Central memory CD8-positive, alpha-beta T cell (primary cell): ENCODE results near the gene SLC25A22.
A peak's percentile ranks its signal among the peaks of the same experiment; 100 is the strongest.

ENCODE experiments used
- ATAC-seq: fragments of 150-1000 bp; cut with Tn5 transposase; replicated peaks from 2 replicates; pipeline ENCODE4 v1.10.0; 2022; ENCODE audit warnings: mild to moderate bottlenecking, moderate FRiP score, moderate number of reproducible peaks; ENCODE audit not compliant: poor library complexity, severe bottlenecking; ENCODE audit errors: extremely low read depth
- DNase-seq, 2 donors: peaks; one replicate each; pipeline ENCODE4 v3.0.0; 2021; ENCODE audit warnings: low spot score in 2 of 2
- H3K27ac Mint-ChIP-seq: one replicate; pipeline ENCODE4 v1.8.0; 2022; ENCODE audit warnings: low read depth, mild to moderate bottlenecking, moderate library complexity, mixed read lengths
- H3K27me3 Mint-ChIP-seq: one replicate; pipeline ENCODE4 v1.8.0; 2022; ENCODE audit warnings: mixed read lengths
- H3K36me3 Mint-ChIP-seq: one replicate; pipeline ENCODE4 v1.8.0; 2022; ENCODE audit warnings: mild to moderate bottlenecking, moderate library complexity, mixed read lengths; ENCODE audit not compliant: insufficient read depth
- H3K4me1 Mint-ChIP-seq: one replicate; pipeline ENCODE4 v1.8.0; 2022; ENCODE audit warnings: mixed read lengths
- H3K4me3 Mint-ChIP-seq: one replicate; pipeline ENCODE4 v1.8.0; 2022; ENCODE audit warnings: mild to moderate bottlenecking, moderate library complexity, mixed read lengths
- H3K9me3 Mint-ChIP-seq: one replicate; pipeline ENCODE4 v1.8.0; 2022; ENCODE audit warnings: mixed read lengths

Gene SLC25A22

GRCh38 chr11:761526-762108 is 36.5 kb downstream of the SLC25A22 start:
- H3K36me3 Mint-ChIP-seq, result peaks cover 23% of the 10 kb centered on the region
- H3K27me3 Mint-ChIP-seq, result no peaks in the 10 kb centered on the region
- no peak for DNase-seq
- H3K4me3 Mint-ChIP-seq, result no peak overlapping the region
- no peaks in the 10 kb centered on the region for H3K4me1 Mint-ChIP-seq
- H3K27ac Mint-ChIP-seq, result no peak overlapping the region
- ATAC-seq, result no peak
- H3K9me3 Mint-ChIP-seq, result no peaks in the 10 kb centered on the region

DNA sequence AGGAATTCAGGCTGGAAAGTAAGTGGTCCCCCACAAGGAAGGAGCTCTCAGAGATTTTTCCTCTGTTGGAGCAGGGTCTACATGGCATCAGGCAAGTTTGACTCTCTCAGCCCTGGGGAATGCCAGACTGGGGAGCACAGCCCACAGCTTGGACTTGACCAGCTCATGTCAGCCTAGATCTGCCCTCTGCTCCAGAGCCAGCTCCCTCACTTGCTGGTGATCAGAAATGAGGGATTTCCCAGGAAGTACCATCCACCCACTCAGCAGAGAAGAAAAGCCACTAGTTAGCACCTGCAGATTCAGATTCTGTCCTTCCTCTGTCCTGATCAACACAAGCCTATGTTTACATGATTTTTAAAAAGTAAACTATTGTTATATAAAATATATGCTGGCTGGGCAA is 37.8 kb downstream of the SLC25A22 start:
- Mint-ChIP-seq H3K9me3 (no peaks in the 10 kb centered on the region), H3K27ac (no peak overlapping the region), H3K27me3 (no peaks in the 10 kb centered on the region), H3K4me3 (no peak overlapping the region), H3K4me1 (no peaks in the 10 kb centered on the region), H3K36me3 (peaks cover 25% of the 10 kb centered on the region)
- DNase-seq (no peak), ATAC-seq (no peak)

GRCh38 chr11:749731-750130 is 48.4 kb downstream of the SLC25A22 start:
- no peak overlapping the region for H3K27ac Mint-ChIP-seq
- H3K27me3 Mint-ChIP-seq, result no peaks in the 10 kb centered on the region
- H3K4me1 Mint-ChIP-seq, result peaks cover 4% of the 10 kb centered on the region
- no peak overlapping the region for H3K4me3 Mint-ChIP-seq
- H3K36me3 Mint-ChIP-seq, result peaks cover 5% of the 10 kb centered on the region
- DNase-seq (no peak), ATAC-seq (no peak)
- no peaks in the 10 kb centered on the region for H3K9me3 Mint-ChIP-seq

GRCh38 chr11:748007-748359 is 50.1 kb downstream of the SLC25A22 start:
- DNase-seq (no peak), ATAC-seq (peak; percentile 5)
- peaks cover 4% of the 10 kb centered on the region for H3K36me3 Mint-ChIP-seq
- H3K27ac Mint-ChIP-seq, result peak overlapping the region; percentile 82
- no peaks in the 10 kb centered on the region for H3K9me3 Mint-ChIP-seq
- H3K27me3 Mint-ChIP-seq, result no peaks in the 10 kb centered on the region
- peak overlapping the region; percentile 79 for H3K4me3 Mint-ChIP-seq
- peaks cover 4% of the 10 kb centered on the region for H3K4me1 Mint-ChIP-seq

- peaks cover 4% of the 10 kb centered on the region for H3K4me1 Mint-ChIP-seq
- ATAC-seq (peak; percentile 76), DNase-seq (peak; percentile 40 to 50)
- no peaks in the 10 kb centered on the region for H3K36me3 Mint-ChIP-seq
- no peaks in the 10 kb centered on the region for H3K27me3 Mint-ChIP-seq
- peak within 1 kb of the TSS; percentile 82 for H3K27ac Mint-ChIP-seq
- peak within 1 kb of the TSS; percentile 79 for H3K4me3 Mint-ChIP-seq
- no peaks in the 10 kb centered on the region for H3K9me3 Mint-ChIP-seq
These were observed 50.7 kb downstream of the SLC25A22 start, which contains the start of gene TALDO1 for GRCh38 chr11:747158-748006. TALDO1 (plus strand) TSS chr11:747464; CDS start chr11:747482, 18 bp downstream.

DNA sequence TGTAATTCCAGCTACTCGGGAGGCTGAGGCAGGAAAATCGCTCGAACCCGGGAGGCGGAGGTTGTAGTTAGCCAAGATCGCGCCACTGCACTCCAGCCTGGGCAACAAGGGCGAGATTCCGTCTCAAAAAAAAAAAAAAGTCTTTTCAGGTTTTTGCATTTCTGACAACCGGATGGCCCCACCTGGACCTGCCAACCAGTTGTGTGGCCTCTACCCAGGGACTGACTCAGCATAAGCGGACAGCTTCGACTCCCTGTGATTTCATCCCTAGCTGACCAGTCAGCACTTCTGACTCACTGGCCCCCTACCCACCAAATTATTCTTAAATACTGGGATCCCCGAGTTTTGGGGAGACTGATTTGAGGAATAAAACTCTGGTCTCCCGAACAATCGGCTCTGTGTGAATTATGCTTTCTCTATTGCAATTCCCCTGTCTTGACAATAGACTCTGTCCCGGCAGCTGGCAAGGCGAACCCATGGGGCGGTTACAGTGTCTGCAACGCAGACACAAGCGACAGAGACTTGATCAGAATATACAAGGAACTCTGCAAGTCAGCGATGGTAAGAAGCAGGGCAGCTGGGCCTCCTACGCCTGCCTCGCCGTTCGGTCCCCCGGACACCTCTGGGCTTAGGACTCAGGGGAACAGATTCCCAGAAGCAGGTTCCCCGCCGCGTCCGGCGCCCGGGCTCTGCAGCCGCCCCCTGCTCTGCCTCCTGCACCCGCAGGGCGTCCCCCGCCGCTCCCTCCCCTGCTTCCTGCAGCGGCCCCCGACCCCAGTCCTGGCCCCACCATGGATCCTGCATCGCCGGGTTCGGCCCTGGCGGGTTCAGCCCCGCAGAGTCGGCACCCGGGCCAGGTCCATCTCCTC is 51.6 kb downstream of the SLC25A22 start:
- Mint-ChIP-seq H3K4me1 (peaks cover 4% of the 10 kb centered on the region), H3K9me3 (no peaks in the 10 kb centered on the region), H3K27me3 (no peaks in the 10 kb centered on the region), H3K27ac (peak overlapping the region; percentile 44), H3K4me3 (peak overlapping the region; percentile 79), H3K36me3 (no peaks in the 10 kb centered on the region)
- ATAC-seq, result peak; percentile 53
- DNase-seq, result no peak

DNA sequence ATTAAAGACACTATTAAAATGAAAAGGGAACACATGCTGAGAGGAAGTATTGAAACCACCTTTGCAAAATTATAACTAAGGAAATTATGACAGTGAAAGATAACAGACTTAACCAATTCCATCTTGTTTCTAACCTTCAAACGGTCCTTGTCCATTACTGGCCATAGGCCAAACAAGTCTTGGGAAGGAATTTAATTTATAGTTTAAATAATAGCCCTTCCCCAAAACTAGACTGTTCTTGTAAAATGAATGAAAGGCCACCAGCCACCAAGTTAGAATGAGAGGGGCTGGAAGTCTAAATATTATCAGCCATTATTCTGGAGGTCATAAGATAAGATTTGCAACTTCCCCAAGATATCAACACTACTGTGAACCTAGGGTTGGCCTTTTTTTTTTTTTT is 52.7 kb downstream of the SLC25A22 start:
- Mint-ChIP-seq H3K9me3 (no peaks in the 10 kb centered on the region), H3K27me3 (no peaks in the 10 kb centered on the region), H3K4me3 (no peak overlapping the region), H3K4me1 (peaks cover 4% of the 10 kb centered on the region), H3K27ac (no peak overlapping the region), H3K36me3 (no peaks in the 10 kb centered on the region)
- ATAC-seq (no peak), DNase-seq (no peak)

DNA sequence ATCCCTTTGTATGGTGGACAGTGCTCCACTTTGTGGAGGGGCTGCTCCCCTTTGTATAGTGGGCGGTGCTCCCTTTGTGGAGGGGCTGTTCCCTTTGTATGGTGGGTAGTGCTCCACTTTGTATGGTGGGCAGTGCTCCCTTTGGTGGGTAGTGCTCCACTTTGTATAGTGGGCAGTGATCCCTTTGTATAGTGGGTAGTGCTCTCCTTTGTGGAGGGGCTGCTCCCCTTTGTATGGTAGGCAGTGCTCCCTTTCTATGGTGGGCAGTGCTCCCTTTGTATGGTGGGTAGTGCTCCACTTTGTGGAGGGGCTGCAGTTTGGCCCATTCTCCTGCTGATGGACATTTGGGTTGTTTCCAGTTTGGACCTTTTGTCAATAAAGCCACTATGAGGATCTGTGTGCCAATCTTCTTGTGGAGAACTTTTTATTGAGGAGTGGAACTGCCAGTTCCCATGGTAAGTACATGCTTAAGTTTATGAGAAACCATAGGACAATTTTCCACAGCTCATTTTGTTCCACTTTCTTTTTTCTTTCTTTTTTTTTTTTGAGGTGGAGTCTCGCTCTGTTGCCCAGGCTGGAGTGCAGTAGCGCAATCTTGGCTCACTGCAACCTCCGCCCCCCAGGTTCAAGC is 55.4 kb downstream of the SLC25A22 start:
- no peak for ATAC-seq
- Mint-ChIP-seq H3K27me3 (no peaks in the 10 kb centered on the region), H3K4me3 (no peak overlapping the region), H3K27ac (no peak overlapping the region), H3K9me3 (no peaks in the 10 kb centered on the region), H3K4me1 (peaks cover 8% of the 10 kb centered on the region), H3K36me3 (no peaks in the 10 kb centered on the region)
- DNase-seq, result no peak

- Mint-ChIP-seq H3K27me3 (no peaks in the 10 kb centered on the region), H3K36me3 (no peaks in the 10 kb centered on the region), H3K9me3 (no peaks in the 10 kb centered on the region), H3K4me3 (no peak overlapping the region), H3K4me1 (peaks cover 12% of the 10 kb centered on the region), H3K27ac (no peak overlapping the region)
- ATAC-seq, result no peak
- no peak for DNase-seq
These were observed 55.9 kb downstream of the SLC25A22 start for GRCh38 chr11:742156-742546.
